H9 (cell line): ENCODE results near the gene PRKCD. TPM values are rescaled to one million over a fixed set of nuclear protein-coding genes. Genes with fewer than 3 reads are reported as not detected.

ENCODE experiments used
- DNase-seq: peaks from one replicate; pipeline ENCODE4 v3.0.0-alpha.2; 2017
- H2AFZ ChIP-seq: one replicate; pipeline ENCODE4 v1.6.1; 2013; ENCODE audit warnings: mild to moderate bottlenecking, low read length, control low read depth, moderate library complexity
- H2AK5ac ChIP-seq: 2 replicates; pipeline ENCODE4 v1.6.1; 2013; ENCODE audit warnings: low read length, control low read depth, mixed read lengths; ENCODE audit not compliant: insufficient read length
- H2BK120ac ChIP-seq: one replicate; pipeline ENCODE4 v1.6.1; 2013; ENCODE audit warnings: low read depth, mild to moderate bottlenecking, low read length, control low read depth, inconsistent platforms; ENCODE audit not compliant: poor library complexity, severe bottlenecking
- H2BK12ac ChIP-seq: 2 replicates; pipeline ENCODE4 v1.6.1; 2013; ENCODE audit warnings: low read length, control low read depth, mixed read lengths, low read depth; ENCODE audit not compliant: insufficient read length
- H2BK15ac ChIP-seq: 2 replicates; pipeline ENCODE4 v1.6.1; 2013; ENCODE audit warnings: low read depth, low read length, control low read depth
- H2BK20ac ChIP-seq: one replicate; pipeline ENCODE4 v1.6.1; 2013; ENCODE audit warnings: low read depth, mild to moderate bottlenecking, low read length, control low read depth, inconsistent platforms; ENCODE audit not compliant: poor library complexity, severe bottlenecking
- H2BK5ac ChIP-seq: 2 replicates; pipeline ENCODE4 v1.6.1; 2013; ENCODE audit warnings: low read length, control low read depth, mixed read lengths; ENCODE audit not compliant: insufficient read length
- H3K14ac ChIP-seq: 2 replicates; pipeline ENCODE4 v1.6.1; 2013; ENCODE audit warnings: low read length, control low read depth; ENCODE audit not compliant: insufficient read depth
- H3K18ac ChIP-seq: 2 replicates; pipeline ENCODE4 v1.6.1; 2013; ENCODE audit warnings: low read depth, mild to moderate bottlenecking, mixed read lengths, low read length, control low read depth; ENCODE audit not compliant: insufficient read length
- H3K23ac ChIP-seq: 2 replicates; pipeline ENCODE4 v1.6.1; 2013; ENCODE audit warnings: low read length, control low read depth, mixed read lengths, low read depth; ENCODE audit not compliant: insufficient read length
- H3K23me2 ChIP-seq: 2 replicates; pipeline ENCODE4 v1.6.1; 2013; ENCODE audit warnings: low read depth, mild to moderate bottlenecking, mixed read lengths, low read length, control low read depth; ENCODE audit not compliant: insufficient read length, poor library complexity, severe bottlenecking
- H3K27ac ChIP-seq: 2 replicates; pipeline ENCODE4 v1.5.1; 2013; ENCODE audit warnings: low read length, control low read depth, mixed read lengths, low read depth; ENCODE audit not compliant: insufficient read length
- H3K27me3 ChIP-seq: 2 replicates; pipeline ENCODE4 v1.6.1; 2013; ENCODE audit warnings: low read length, control low read depth, inconsistent platforms; ENCODE audit not compliant: insufficient read depth
- H3K4ac ChIP-seq: 2 replicates; pipeline ENCODE4 v1.6.1; 2013; ENCODE audit warnings: low read depth, mild to moderate bottlenecking, control low read depth, inconsistent platforms, low read length, moderate library complexity
- H3K4me1 ChIP-seq: 2 replicates; pipeline ENCODE4 v1.6.1; 2013; ENCODE audit warnings: low read length, control low read depth, inconsistent platforms; ENCODE audit not compliant: insufficient read depth
- H3K4me2 ChIP-seq: 2 replicates; pipeline ENCODE4 v1.6.1; 2013; ENCODE audit warnings: low read length, control low read depth, mixed read lengths; ENCODE audit not compliant: insufficient read length, insufficient read depth
- H3K56ac ChIP-seq: 2 replicates; pipeline ENCODE4 v1.6.1; 2013; ENCODE audit warnings: low read depth, mild to moderate bottlenecking, mixed read lengths, low read length, control low read depth; ENCODE audit not compliant: insufficient read length
- H3K79me1 ChIP-seq: 2 replicates; pipeline ENCODE4 v1.6.1; 2013; ENCODE audit warnings: low read depth, mild to moderate bottlenecking, moderate library complexity, low read length, control low read depth, inconsistent platforms; ENCODE audit not compliant: insufficient read depth, poor library complexity, severe bottlenecking
- H3K79me2 ChIP-seq: 2 replicates; pipeline ENCODE4 v1.6.1; 2013; ENCODE audit warnings: low read length, control low read depth, inconsistent platforms; ENCODE audit not compliant: insufficient read depth
- H3K9ac ChIP-seq: 2 replicates; pipeline ENCODE4 v1.6.1; 2013; ENCODE audit warnings: low read length, control low read depth, mixed read lengths; ENCODE audit not compliant: insufficient read length; ENCODE audit errors: extremely low read depth
- H3K9me3 ChIP-seq: one replicate; pipeline ENCODE4 v1.6.1; 2013; ENCODE audit warnings: low read depth, low read length, inconsistent platforms; ENCODE audit not compliant: control insufficient read depth
- H3T11ph ChIP-seq: one replicate; pipeline ENCODE4 v1.6.1; 2013; ENCODE audit warnings: mild to moderate bottlenecking, low read length, control low read depth, inconsistent platforms
- H4K20me1 ChIP-seq: one replicate; pipeline ENCODE4 v1.6.1; 2013; ENCODE audit not compliant: control insufficient read depth, insufficient read length, insufficient read depth
- H4K5ac ChIP-seq: 2 replicates; pipeline ENCODE4 v1.6.1; 2013; ENCODE audit warnings: low read depth, mild to moderate bottlenecking, mixed read lengths, low read length, control low read depth; ENCODE audit not compliant: insufficient read length
- H4K8ac ChIP-seq: replicated peaks from 2 replicates; pipeline ENCODE4 v1.6.1; 2013; ENCODE audit warnings: low read length, control low read depth, mixed read lengths, low read depth; ENCODE audit not compliant: insufficient read length
- H4K91ac ChIP-seq: 2 replicates; pipeline ENCODE4 v1.6.1; 2013; ENCODE audit warnings: low read depth, mild to moderate bottlenecking, moderate library complexity, mixed read lengths, low read length, control low read depth; ENCODE audit not compliant: insufficient read length
- H3K27ac Mint-ChIP-seq, 3 experiments: 2 replicates in 2 of 3; 3 replicates in 1 of 3; pipeline ENCODE4 v1.8.0; 2020 to 2021; ENCODE audit warnings: mixed read lengths in 3 of 3, mild to moderate bottlenecking in 1 of 3, moderate library complexity in 1 of 3
- H3K27me3 Mint-ChIP-seq: 2 replicates; pipeline ENCODE4 v1.8.0; 2021; ENCODE audit warnings: low read depth, mild to moderate bottlenecking, moderate library complexity, mixed read lengths
- H3K36me3 Mint-ChIP-seq, 3 experiments: 2 replicates in 2 of 3; 3 replicates in 1 of 3; pipeline ENCODE4 v1.8.0; 2020 to 2021; ENCODE audit warnings: low read depth in 3 of 3, mixed read lengths in 3 of 3; ENCODE audit not compliant: insufficient read depth in 1 of 3
- H3K4me1 Mint-ChIP-seq, 2 experiments: 2 replicates each; pipeline ENCODE4 v1.8.0; 2020; ENCODE audit warnings: mixed read lengths in 2 of 2
- H3K4me3 Mint-ChIP-seq, 2 experiments: 2 replicates in 1 of 2; 3 replicates in 1 of 2; pipeline ENCODE4 v1.8.0; 2020 to 2021; ENCODE audit warnings: mild to moderate bottlenecking in 2 of 2, mixed read lengths in 2 of 2, moderate library complexity in 1 of 2
- H3K9me3 Mint-ChIP-seq, 2 experiments: 2 replicates in 1 of 2; 3 replicates in 1 of 2; pipeline ENCODE4 v1.8.0; 2020; ENCODE audit warnings: mild to moderate bottlenecking in 2 of 2, mixed read lengths in 2 of 2, moderate library complexity in 1 of 2
- CTCF ChIP-seq: fragments of 200-600 bp; sonication (generic); conservative IDR thresholded peaks from 3 replicates; pipeline ENCODE4 v1.8.0; 2021; ENCODE audit warnings: antibody characterized with exemption, mild to moderate bottlenecking
- WGBS: extraction: QIAGEN DNeasy Blood & Tissue Kit; methylation state at CpG from one replicate; pipeline ENCODE4 v1.1.7; 2013; ENCODE audit warnings: missing lambda C conversion rate, low lambda C conversion rate, mixed read lengths; ENCODE audit not compliant: insufficient read length; ENCODE audit errors: extremely low coverage; 5-methylcytosine and 5-hydroxymethylcytosine counted together
- total RNA-seq: library from RNA; stranded (reverse); gene quantifications from 2 replicates; pipeline ENCODE4 v1.2.1, GENCODE V29; 2021

PRKCD gene
- total RNA-seq, 1 experiment from 2014 or later: 23.7 TPM

DNA sequence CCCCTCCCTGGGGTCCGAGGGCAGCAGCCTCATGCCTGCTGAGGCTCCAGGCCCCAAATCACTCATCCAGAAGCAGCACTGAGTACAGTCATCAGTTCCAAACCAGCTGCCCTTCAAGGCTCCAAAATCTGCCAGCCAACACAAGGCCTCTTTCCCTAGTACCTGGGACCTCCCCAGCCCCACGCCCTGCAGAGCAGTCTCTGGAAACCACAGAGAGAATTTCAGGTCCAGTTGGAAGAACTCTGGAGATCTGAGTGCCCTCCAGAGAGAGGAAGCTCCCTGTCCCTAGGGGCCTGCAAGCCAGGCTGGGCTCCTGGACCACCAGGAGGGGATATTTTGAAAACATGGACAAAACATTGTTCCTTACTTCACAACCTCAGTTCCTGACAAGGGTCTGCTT lies 68.6 kb downstream of the PRKCD start:
- Mint-ChIP-seq H3K27me3 (no peaks in the 10 kb centered on the region), H3K9me3 (no peaks in the 10 kb centered on the region), H3K4me3 (no peak overlapping the region; a peak in 1 of 5 replicates), H3K27ac (peak overlapping the region in 2 of 3 experiments; percentile 63 to 70; a peak in 2 of 7 replicates), H3K36me3 (peaks cover 85 to 100% (median 96%) of the 10 kb centered on the region in 3 experiments), H3K4me1 (no peaks in the 10 kb centered on the region)
- Histone ChIP-seq H4K91ac (no peak overlapping the region), H2AK5ac (no peak overlapping the region), H3K18ac (no peak overlapping the region), H3K79me1 (no peaks in the 10 kb centered on the region), H3K9me3 (no peaks in the 10 kb centered on the region), H2BK12ac (no peak overlapping the region), H3K79me2 (no peaks in the 10 kb centered on the region), H3K4me2 (no peak overlapping the region), H4K5ac (no peak overlapping the region), H3K9ac (no peak overlapping the region), H2AFZ (no peak overlapping the region), H3K27ac (no peak overlapping the region), H2BK120ac (no peak overlapping the region), H4K20me1 (peaks cover 2% of the 10 kb centered on the region), H3K23me2 (no peaks in the 10 kb centered on the region), H3K27me3 (no peaks in the 10 kb centered on the region), H4K8ac (no peak overlapping the region), H3K56ac (no peak overlapping the region), H3K14ac (no peak overlapping the region), H2BK20ac (no peak overlapping the region), H3T11ph (no peak overlapping the region), H2BK5ac (no peak overlapping the region), H2BK15ac (no peak overlapping the region), H3K23ac (no peak overlapping the region), H3K4me1 (no peaks in the 10 kb centered on the region), H3K4ac (no peak overlapping the region)
- no peak for TF ChIP-seq CTCF
- DNase-seq: no peak
- WGBS: no CpG with 5 or more reads among the region's 2 CpGs
